AG04450 (cell line): ENCODE data around the gene SLN. TPM values are rescaled to one million over a fixed set of nuclear protein-coding genes. Genes with fewer than 3 reads are reported as not detected.

Experiments
- CTCF ChIA-PET: fragments of 300-600, 350-600 bp; formaldehyde crosslinking; extraction: SDS; loops from one replicate; lab custom pipeline; 2022; ENCODE audit warnings: antibody characterized with exemption, inconsistent platforms; lab: Charles Lee
- POLR2A ChIA-PET: fragments of 350-600 bp; formaldehyde crosslinking; extraction: SDS; loops from one replicate; lab custom pipeline; 2021; ENCODE audit warnings: antibody characterized with exemption, inconsistent platforms; lab: Yijun Ruan, JAX
- DNase-seq: peaks from one replicate; pipeline ENCODE4 v3.0.0-alpha.2; 2011; ENCODE audit warnings: low read depth, low spot score
- H3K27ac ChIP-seq: one replicate; pipeline ENCODE4 v1.5.1; 2012; ENCODE audit warnings: low read depth, low read length, control low read depth
- H3K27me3 ChIP-seq: one replicate; pipeline ENCODE4 v1.6.0; 2012; ENCODE audit warnings: low read length; ENCODE audit not compliant: control insufficient read depth, insufficient read depth
- H3K4me3 ChIP-seq: 2 replicates; pipeline ENCODE4 v1.5.1; 2011; ENCODE audit warnings: mild to moderate bottlenecking, low read depth, low read length, control low read depth
- H3K9me3 ChIP-seq: 2 replicates; pipeline ENCODE4 v1.5.1; 2012; ENCODE audit warnings: low read length; ENCODE audit not compliant: control insufficient read depth, insufficient read depth
- CTCF ChIP-seq: IDR thresholded peaks from 2 replicates; pipeline ENCODE4 v1.5.1; 2011; ENCODE audit warnings: low read depth, low read length, control low read depth, inconsistent platforms
- polyA plus RNA-seq: library from polyadenylated mRNA; depleted of rRNA; stranded (reverse); fragments of >200 nt; gene quantifications from 2 replicates; pipeline ENCODE4 v1.2.3, GENCODE V29; 2011

Gene SLN
- polyA plus RNA-seq, 1 experiment, result not detected

GRCh38 chr11:107719557-107720302, 7.9 kb upstream of the SLN start:
- no peak overlapping the region for H3K4me3 ChIP-seq
- peaks cover 8% of the 10 kb centered on the region for H3K27me3 ChIP-seq
- no peak overlapping the region for H3K27ac ChIP-seq
- ChIA-PET CTCF (no interaction called here), POLR2A (no interaction called here)
- H3K9me3 ChIP-seq, result no peaks in the 10 kb centered on the region
- no peak for TF ChIP-seq CTCF
- DNase-seq, result no peak

- ChIA-PET POLR2A (no interaction called here), CTCF (no interaction called here)
- no peak for TF ChIP-seq CTCF
- H3K27me3 ChIP-seq, result peaks cover 8% of the 10 kb centered on the region
- no peak overlapping the region for H3K4me3 ChIP-seq
- no peaks in the 10 kb centered on the region for H3K9me3 ChIP-seq
- no peak for DNase-seq
- H3K27ac ChIP-seq, result no peak overlapping the region
Measured at GRCh38 chr11:107719073-107719472, 7.2 kb upstream of the SLN start.

DNA sequence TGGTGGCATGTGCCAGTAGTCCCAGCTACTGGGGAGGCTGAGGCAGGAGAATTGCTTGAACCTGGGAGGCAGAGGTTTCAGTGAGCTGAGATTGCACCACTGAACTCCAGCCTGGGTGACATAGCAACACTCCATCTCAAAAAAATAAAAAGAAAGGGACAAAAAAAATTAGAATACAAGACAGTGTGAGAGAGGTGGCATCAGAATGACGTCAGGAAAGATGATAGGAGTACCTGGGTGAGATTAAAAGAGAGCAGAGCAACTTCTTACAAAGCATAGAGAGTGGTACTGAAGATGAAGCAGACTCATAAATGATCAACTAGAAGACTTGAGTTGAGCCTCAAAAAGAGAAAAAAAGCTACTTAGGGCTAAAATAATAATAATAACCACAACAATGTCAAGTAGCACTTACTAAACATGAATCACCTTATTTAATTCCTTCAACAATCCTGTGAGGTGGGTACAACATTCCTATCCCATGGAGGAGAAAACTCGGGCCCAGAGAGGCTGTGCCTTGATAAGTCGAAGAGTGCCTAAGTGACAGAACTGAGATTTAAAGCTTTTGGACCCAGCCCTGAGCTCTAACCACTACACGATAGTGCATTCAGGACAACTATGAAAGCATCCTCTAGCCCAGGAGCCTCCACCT, 5.2 kb upstream of the SLN start:
- ChIA-PET CTCF (no interaction called here), POLR2A (no interaction called here)
- no peak for TF ChIP-seq CTCF
- Histone ChIP-seq H3K4me3 (no peak overlapping the region), H3K27me3 (peaks cover 6% of the 10 kb centered on the region), H3K9me3 (no peaks in the 10 kb centered on the region), H3K27ac (no peak overlapping the region)
- no peak for DNase-seq

DNA sequence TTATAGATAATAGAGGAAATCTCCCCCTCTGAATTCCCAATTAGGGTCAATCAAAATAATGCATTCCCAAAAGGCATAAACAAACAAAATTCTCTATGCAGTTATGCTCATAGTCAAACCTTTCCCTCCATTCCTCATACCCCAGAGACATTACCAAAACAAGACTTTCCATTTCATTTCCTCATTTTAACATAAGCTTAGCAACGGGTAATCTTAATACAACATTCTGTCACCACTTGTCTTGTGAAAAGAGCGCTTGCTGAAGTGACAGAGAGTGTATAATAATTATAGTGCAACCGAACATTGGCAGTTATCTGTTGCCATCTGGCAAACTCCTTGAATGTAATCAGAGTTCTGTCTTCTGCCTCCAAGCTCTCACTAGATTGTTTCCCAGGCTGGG, 1.2 kb upstream of the SLN start:
- CTCF ChIA-PET, result interaction anchor here (0.7 kb wide), 1 partner anchor 19 kb away, joined by 3 read pairs; no protein-coding TSS in a partner anchor
- POLR2A ChIA-PET, result no interaction called here
- DNase-seq, result no peak
- no peak overlapping the region for H3K4me3 ChIP-seq
- no peak overlapping the region for H3K27ac ChIP-seq
- H3K27me3 ChIP-seq, result peaks cover 2% of the 10 kb centered on the region
- H3K9me3 ChIP-seq, result no peaks in the 10 kb centered on the region
- no peak for TF ChIP-seq CTCF

DNA sequence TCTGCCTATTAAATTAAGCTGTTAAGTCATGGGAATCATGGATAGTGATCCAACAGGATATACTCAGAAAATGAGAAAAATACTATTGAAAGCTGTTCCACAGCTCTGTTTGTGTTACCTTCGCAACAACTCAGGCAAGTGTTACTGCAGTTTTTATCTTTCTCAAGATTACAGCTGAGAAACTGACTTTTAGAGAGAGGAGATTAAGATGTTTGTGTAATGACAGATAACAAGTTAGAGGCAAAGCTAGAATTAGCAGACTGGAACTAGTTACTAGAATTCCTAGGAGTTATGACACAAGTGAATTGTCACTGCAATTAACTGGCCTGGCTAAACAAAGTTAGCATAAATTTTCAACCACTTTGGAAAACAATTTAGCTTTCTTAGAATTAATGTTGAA, 1.6 kb downstream of the SLN start:
- Histone ChIP-seq H3K4me3 (no peak overlapping the region), H3K27ac (no peak overlapping the region), H3K27me3 (peaks cover 2% of the 10 kb centered on the region), H3K9me3 (no peaks in the 10 kb centered on the region)
- POLR2A ChIA-PET, result no interaction called here
- no peak for TF ChIP-seq CTCF
- CTCF ChIA-PET, result interaction anchor here (1.6 kb wide), 1 partner anchor 21 kb away, joined by 4 read pairs; no protein-coding TSS in a partner anchor
- no peak for DNase-seq
